Nucleus accumbens (tissue), 56 donors: Measurements from ENCODE around the gene B4GALNT3.

ENCODE experiments used
- DNase-seq, 56 donors: peaks; one replicate each; lab custom pipeline; 2025; lab: John Stamatoyannopoulos, UW

The B4GALNT3 gene

GRCh38 chr12:586318-587071, 126.8 kb downstream of the B4GALNT3 start:
- DNase-seq, result no peak

DNA sequence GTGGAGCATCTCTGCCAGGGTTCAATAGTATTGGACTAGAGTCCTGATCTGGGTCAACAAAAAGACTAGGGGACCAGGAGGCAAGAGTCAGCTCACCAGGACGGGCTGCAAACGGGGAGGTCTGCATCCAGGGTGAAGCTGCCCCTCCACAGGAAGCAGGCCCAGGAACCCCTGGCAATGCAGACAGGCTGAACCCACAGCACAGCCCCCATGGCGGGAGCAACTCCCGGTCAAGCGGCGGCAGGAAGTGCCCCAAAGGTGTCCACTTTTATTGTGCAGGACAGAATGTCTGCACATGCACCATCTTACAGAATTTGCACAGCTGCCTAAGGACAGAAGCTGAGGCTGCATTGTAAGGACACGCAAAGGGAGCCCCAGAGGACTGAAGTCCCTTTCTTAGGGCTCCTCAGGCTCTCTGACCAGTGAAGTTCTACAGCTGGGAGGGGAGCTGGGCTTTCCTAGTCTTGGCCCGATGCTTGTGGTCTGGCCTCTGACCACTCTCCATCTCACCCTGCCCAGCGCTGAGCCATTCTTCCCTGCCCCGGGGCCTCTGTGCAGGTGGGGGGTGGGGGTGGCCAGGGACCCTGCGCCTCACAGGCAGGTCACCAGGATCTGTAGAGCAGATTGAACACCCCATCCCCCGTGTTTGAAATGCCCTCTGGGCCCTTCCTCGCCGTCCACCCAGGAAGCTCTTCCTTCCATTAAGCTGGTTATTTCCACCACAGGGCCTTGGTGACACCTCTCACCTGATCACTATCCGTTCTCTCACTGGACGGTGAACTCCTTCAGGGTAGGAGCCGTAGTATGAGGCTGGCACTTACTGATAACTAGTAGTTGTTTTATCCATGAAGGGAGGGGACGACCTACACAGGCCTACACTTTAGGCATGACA, 127.6 kb downstream of the B4GALNT3 start:
- no peak for DNase-seq

DNA sequence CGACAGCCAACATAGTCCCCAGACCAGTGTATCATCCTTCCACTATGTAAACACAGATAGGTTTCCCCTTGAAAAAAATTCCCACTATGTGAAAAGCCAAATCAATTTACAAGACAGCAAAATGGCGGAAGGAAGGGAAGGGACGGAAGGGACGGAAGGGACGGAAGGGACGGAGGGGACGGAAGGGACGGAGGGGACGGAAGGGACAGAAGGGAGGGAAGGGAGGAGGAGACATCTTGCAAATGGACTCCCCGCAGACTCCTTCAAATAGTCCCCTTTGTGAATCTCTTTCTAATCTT, 128.2 kb downstream of the B4GALNT3 start:
- DNase-seq, result no peak

DNA sequence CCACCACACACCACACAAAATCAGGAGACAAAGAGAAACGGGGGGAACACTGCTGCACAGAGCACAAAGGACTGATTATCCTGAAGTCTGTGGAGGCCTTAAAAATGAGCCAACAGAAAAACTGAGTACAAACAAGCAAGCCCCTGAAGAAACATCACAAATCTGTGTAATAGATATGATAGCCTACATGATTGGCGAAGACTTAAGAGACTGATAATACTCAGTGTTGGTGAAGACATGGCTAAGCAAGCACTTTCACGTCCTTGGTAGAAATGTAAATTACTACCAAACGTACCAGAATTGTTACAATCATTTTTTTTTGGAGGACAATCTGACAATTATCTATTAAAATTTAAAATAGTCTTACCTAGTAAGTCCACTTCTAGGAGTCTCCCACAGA, 128.9 kb downstream of the B4GALNT3 start:
- DNase-seq, result no peak

DNA sequence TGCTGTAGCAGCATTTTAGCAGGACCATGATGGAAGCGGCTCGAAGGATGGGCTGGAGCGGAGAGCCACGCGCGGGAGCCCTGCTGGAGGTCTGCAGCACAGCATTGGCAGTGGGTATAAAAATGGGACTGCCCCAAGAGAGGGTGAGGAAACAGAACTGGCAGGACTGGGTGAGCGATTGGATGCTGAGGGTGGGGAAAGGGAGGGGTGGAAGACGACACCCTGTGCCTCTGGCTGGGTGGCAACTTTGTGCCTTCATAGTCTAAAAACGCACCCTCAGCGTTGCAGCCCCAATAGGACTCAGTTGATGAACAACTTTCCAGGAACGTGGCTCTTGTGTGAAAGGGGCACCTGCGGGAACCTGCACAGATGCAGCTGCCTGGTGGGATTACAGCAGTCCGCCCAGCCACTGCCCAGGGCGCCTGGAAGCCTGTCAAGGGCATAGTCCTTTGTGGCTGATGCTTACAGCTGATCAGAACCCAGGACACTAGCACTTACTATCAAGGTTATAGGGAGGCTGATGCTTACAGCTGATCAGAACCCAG, 130.5 kb downstream of the B4GALNT3 start:
- no peak for DNase-seq

DNA sequence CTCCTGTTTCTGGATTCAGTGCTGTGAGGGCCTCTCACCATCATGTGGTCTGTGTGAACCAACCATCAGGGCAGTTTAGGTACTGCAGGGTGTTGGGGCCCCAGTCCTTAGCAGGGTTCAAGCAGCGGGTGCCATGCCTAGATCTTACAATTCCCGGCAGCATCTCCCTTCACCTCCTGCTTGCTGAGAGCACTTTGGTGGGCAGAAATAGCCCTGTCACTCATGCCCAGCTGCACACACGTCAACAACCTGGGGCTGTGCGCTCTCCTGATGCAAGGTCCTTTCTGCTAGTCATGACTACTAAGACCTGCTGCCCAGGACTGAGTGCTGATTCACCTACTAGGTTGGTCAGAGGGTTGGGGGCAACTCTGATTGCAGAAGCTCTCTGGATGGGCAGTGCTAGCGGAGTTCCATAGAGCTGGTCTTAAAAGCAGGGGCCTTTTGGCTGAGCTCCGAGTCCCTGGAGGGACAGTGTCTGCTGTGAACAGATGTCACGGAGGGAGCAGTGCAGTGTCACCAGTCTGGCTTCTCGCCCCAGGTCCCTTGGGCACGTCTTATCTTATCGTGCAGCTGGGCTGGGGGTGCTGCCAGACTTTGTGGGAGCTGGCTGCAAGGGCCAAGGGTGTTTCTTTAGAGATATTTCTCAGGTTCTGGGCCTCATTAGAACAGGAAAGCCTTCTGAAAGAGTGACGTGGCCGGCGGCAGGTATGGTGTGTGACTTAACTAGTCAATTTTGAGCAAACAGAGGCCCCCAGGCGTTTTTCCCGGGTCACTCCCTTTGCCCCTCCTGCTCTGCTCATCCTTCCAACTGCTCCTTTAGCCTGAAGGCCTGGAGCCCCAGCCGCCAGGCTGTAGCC, 131.7 kb downstream of the B4GALNT3 start:
- DNase-seq, result peak in 2 of 56 donors; percentile 9 to 20

GRCh38 chr12:592024-592505, 132.3 kb downstream of the B4GALNT3 start:
- DNase-seq, result no peak

DNA sequence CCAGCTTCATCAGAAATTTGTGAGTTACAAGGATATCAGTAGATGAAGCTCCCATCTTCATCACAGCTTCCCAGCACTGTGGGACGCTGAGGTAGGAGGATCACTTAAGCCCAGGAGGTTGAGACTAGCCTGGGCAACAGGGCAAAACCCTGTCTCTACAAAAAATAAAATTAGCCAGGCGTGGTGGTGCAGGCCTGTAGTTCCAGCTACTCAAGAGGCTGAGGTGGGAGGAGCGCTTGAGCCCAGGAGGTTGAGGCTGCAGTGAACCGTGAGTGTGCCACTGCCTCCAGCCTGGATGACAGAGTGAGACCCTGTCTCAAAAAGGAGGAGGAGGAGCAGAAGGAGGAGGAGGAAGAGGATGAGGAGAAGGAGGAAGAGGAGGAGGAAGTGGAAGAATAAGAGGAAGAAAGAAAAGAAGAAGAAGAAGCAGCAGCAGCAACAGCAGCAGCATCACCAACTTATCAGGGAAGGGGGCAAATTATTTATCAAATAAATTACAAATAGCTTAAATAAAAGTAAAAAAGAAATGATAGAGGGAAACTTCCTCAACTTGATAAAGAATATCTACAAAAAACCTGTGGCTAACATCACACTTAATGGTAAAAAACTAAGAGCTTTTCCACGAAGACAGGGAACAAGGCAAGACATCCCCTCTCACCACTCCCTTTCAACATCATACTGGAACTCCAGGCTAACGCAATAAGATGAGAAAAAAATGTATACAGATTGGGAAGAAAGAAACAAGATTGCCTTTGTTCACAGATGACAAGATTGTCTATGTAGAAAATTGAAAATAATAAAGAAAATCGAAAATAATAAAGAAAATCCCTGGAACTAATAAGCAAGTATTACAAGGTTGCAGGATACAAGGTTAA, 133.9 kb downstream of the B4GALNT3 start:
- DNase-seq, result no peak

DNA sequence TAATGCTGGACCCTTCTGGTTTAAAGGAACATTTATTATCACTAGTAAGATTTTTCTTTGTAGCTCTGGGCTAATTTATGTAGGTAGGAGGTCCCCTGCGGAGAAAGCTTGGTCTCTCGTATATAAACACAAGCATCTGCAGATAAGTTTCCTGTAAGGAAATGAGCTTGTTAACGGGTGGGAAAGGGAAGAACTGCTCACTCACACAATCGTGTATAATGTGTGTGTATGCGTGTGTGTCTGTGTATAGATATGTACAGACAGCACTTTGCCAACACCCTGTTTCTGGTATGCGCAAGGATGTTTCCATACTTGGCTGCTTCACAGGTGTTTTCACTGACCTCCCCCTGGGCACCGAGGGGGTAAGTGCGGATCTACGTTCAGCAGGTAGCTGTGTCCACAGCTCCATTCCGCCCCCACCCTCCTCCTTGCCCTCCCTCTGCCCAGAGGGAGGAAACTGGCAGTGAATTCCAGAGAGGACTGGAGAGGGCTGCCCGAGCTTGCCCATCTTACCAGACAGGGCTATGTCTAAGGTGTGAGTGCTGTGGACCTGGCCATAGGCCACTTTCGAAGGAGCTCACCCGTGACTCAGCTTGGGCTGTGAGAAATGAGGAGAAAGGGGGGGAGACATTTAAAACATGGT, 138.3 kb downstream of the B4GALNT3 start:
- DNase-seq, result no peak

DNA sequence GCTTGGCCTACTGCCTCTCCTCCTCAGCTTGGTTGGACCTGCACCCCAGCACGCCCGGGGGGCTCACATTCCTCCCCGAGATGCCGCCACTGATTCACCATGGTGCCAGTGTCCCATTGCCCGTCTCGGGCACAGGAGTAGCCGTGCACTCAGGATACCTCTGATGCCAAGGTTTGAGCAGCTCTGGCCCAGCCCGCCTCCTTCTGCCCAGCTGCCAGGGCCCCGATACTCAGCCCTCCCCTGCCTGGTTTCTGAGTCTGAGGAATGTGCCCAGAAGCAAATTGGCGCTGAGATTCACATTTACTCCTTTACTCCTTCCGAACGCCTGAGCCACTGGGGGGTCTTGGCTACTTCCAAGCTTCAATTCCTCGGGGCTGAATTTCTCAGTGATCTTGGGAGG, 140.0 kb downstream of the B4GALNT3 start:
- DNase-seq, result no peak

GRCh38 chr12:601976-602699, 142.4 kb downstream of the B4GALNT3 start:
- no peak for DNase-seq

DNA sequence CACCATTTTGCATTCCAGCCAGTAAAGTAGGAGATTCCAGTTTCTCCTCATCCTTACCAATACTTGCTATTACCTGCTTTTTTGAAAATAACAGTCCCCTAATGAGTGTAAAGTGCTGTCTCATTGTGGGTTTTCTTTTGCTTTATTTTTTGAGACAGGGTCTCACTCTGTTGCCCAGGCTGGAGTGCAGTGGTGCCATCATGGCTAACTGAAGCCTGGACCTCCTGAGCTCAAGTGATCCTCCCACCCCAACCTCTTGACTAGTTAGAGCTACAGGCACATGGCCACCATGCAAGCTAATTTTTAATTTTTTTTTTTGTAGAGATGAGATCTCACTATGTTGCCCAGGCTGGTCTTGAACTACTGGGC, 142.9 kb downstream of the B4GALNT3 start:
- DNase-seq, result no peak

- no peak for DNase-seq
Measured at GRCh38 chr12:604956-605355, 145.2 kb downstream of the B4GALNT3 start.

DNA sequence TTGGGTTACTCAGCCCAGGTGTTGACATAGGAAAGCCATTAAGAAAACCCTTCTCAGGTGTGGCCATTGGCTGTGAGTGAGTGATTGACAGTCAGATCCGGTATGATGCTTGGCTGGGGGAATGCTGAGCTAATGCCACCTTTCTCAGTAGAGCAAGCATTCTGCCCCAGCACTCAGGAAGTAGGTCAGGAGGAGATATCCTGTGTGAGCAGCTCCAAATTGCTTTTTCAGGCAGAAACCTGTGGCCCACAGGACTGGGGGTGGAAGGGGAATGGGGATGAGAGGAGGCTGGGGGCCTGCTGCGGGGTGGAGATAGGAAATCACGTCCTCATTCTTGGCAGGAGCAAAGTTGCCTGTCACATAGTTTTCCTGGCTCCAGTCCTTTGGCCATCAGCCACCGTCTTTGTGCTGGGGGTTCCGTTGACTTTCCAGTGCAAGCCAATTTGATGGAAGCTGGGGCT, 147.8 kb downstream of the B4GALNT3 start:
- DNase-seq, result peak in 5 of 56 donors; percentile 8 to 43 (median 17)

- no peak for DNase-seq
Measured at GRCh38 chr12:608413-608812, 148.7 kb downstream of the B4GALNT3 start.

DNA sequence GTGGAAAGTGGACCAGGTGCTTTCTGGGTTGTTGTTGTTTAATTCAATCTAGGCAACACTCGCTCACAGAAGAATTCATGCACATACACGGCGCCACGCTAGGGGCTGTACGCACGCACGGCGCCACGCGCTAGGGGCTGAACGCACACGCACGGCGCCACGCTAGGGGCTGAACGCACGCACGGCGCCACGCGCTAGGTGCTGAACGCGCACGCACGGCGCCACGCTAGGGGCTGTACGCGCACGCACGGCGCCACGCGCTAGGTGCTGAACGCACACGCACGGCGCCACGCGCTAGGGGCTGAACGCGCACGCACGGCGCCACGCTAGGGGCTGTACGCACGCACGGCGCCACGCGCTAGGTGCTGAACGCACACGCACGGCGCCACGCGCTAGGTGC, 149.2 kb downstream of the B4GALNT3 start:
- DNase-seq, result no peak

GRCh38 chr12:611721-612120, 152.0 kb downstream of the B4GALNT3 start:
- DNase-seq, result no peak

DNA sequence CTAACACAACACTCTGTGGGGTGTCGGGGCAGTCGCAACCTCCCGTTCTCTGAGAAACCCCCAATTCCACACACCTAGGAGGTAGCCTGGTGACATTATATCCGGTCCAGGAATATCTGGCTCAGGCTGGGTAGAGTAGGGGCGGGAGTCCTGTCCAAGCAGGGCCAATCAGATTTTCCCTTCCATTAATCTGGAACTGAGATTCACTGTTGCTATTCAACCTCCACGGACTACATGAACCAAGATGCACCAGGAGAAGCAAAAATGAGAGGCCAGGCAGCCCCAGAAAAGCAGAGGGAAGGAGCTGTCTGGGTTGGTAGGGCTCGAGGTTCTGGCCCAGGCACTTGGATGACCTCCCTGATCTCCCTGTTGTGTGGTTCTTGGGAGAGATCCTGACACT, 152.6 kb downstream of the B4GALNT3 start:
- DNase-seq, result no peak
